Activated CD4-positive, alpha-beta T cell treated with anti-CD3 and anti-CD28 coated beads, Interleukin-2, Interleukin-4, amounts not matched to agents 100 ng/mL and 50 ng/mL, durations not matched to agents 16 hours and 8 hours (primary cell): Measurements from ENCODE around the gene RLN2.

ENCODE experiments used
- DNase-seq: peaks from one replicate; pipeline ENCODE4 v3.0.0-alpha.2; 2020; ENCODE audit warnings: low spot score

RLN2 gene

GRCh38 chr9:5269249-5269715, 35.2 kb downstream of the RLN2 start:
- no peak for DNase-seq

DNA sequence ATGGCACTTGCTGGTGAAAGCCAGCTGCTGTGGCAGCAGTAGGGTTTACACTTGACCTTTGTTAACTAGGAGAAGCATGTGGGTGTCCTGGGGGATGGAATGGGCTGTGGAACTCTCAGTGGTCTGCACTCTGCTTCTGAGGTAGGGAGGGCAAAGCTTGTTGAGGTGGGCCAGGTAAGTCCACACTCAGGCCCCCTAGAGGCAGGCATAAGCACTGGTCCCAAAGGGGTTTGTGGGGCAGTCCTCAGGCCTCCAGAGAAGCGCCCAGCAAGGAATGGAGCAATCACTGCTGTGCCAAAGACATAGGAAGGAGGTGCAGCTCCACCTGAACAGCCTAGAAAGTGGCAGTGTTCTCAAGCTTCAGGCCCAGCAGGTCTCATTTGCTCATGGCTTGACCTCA, 38.6 kb downstream of the RLN2 start:
- no peak for DNase-seq

GRCh38 chr9:5264219-5264595, 40.3 kb downstream of the RLN2 start:
- DNase-seq: no peak

GRCh38 chr9:5263351-5264218, 40.9 kb downstream of the RLN2 start:
- peak; percentile 5 for DNase-seq
